ENCODE data around the gene CDRT4.

The CDRT4 gene

DNA sequence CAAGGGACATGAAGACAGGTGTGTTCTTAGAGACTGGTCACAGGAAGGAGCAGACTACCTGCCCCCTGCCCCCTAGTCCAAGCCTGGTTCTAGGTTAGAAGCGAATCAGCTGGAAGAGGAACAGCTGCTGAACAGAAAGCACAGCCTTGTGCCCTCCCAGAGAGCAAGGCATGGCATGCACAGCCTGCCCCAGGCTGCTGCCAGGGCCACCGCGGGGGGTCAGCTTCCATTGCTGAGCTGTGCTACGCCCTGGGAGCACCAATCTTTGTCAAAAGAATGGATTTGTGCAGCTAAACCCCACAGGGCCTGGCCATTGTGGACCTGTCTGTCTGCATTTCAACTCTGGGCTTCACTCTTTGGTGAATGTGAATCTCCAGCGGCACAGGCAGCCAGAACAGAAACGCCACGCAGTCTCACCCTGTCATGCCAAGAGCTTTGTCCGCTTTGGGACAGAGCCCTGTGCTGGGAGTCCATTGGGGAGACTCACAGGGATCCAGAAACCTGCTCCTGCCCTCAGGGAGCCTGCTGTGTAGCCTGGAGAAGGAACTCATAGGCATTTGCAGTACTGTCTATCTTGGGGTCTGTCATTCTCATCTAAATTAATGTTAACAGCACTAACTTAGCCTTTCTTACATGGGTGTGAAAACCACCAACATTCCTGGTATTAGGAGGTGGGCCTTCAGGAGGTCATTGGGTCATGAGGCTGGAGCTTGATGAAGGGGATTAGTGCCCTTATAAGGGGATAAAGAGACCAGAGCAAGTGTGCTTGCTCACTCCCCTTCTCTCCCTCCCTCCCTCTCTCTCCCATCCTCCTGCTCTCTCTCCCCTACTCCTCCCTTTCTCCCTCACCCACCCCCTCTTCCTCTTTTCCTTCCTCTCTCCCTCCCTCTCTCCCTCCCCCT lies 25.6 kb upstream of the CDRT4 start:
- DNase-seq, result no peak

GRCh38 chr17:15492186-15492585 lies 24.8 kb upstream of the CDRT4 start:
- DNase-seq, result no peak

- DNase-seq, result no peak
These were observed 23.3 kb upstream of the CDRT4 start for GRCh38 chr17:15490634-15491261.

DNA sequence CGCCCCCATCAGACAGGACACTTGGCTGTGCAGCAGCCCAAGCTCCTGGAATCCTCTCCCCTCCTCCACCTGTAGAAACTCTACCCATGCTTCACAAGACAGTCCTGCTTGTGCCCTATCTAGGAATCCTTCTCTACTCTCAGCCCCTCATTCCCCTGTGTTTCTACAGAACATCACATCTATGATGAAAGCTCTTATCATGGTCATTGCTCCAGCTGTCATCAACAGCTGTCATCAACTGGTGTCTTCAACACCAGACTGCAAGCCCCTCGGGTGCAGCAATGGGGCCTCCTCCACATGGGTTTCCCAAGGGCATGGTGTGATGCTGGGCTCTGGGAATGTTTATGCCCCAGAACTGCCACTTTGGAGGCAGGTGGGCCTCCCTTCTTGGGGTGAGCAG lies 21.1 kb upstream of the CDRT4 start:
- no peak for DNase-seq

DNA sequence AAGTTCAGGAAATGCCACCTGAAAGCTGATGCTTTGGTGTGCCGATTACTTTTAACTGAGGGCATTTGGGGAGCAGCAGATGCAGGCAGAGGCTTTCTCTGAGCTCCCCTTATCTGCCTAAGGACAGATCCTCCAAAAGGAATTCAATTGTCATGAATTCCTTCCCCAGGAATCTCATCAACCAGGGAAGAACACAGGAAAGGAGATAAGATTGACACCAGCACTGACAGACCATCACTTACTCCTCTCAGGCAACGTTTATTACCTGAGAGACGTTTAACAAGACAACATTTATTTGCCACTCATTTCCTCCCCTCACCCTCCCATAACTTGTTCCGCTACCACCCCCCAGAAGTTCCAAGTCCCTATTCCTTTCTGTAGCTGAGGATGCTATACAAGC lies 17.6 kb upstream of the CDRT4 start:
- DNase-seq, result no peak

GRCh38 chr17:15483431-15483830 lies 16.0 kb upstream of the CDRT4 start:
- no peak for DNase-seq

DNA sequence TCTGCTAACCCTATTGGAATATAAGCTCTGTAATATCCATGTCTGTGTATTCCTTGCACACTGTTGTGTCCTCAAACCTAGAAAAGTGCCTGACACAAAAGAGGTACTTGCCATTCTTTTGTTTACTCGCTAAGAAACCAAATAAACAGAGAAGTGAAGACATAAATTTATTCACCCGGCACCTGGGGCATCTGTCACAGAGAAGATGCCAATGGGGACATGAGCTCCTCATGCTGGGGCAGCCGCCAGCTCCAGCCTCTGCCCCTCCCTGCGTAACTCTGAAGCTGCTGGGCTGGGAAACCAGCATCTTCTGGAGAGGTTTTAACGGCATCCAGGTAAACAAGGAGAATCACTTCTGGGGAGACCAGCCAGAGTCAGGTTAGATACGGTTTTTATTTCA lies 15.1 kb upstream of the CDRT4 start:
- no peak for DNase-seq

DNA sequence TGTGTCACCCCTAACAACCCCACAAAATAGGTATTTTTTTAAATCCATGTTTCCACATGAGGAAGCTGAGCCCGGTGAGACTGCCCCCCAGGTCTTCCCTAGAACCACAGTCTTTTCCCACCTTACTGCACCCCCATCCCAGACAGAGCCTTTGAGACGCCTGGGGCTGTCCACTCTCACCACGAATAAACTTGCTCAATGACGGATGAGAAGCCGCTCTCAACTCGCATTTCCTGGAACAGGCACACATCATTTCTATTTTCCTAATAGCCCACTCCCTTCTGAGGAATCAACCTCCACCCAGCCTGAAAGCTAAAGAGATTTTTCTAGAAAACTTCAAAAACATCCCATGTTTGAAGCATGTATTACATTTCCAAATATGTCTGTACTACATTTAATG lies 14.1 kb upstream of the CDRT4 start:
- DNase-seq, result no peak

GRCh38 chr17:15480204-15480603 lies 12.8 kb upstream of the CDRT4 start:
- DNase-seq, result no peak

DNA sequence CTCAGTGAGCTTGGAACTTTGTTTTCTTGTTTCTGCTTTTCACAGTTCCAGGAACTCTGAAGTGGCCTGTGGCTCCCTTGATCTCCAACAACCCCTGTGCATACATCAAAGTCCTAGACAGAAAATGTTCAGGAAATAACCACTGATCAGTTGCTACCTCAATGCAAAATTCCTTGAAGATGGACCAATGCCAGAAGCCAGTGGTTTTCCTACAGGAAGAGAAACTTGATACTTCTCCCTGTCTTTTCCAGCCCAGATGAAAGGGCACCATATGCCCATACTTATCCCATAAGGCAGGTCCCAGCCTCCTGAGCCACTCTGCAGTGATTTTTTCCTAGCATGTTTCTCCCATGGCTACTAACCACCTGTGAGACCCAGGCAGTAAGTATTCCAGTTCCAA lies 12.3 kb upstream of the CDRT4 start:
- no peak for DNase-seq

- no peak for DNase-seq
These were observed 11.4 kb upstream of the CDRT4 start for GRCh38 chr17:15478845-15479244.

GRCh38 chr17:15475631-15476354 lies 8.4 kb upstream of the CDRT4 start:
- DNase-seq, result no peak

GRCh38 chr17:15472891-15473290 lies 5.5 kb upstream of the CDRT4 start:
- DNase-seq, result no peak

DNA sequence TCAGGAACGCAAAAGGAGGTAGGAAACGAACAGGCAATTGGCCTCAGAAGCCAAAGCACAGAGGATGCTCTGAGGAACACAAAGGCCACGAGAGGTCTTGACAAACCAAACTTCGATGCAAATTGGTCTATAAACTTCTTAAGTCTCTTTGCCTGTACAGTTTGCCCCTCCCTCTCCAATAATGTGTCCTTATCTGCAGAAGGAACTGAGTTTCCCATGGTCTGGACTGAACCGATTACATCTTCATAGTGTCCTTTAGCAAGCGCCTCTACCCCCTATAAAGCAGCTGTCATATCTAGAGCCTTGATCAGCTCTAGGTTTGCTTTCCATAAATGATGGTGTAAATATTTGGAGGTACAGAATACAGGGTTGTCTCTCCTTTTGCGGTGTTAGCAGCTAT lies 3.1 kb upstream of the CDRT4 start:
- DNase-seq, result no peak

GRCh38 chr17:15469260-15469659 lies 1.8 kb upstream of the CDRT4 start:
- no peak for DNase-seq

- DNase-seq, result no peak
These were observed 705 bp upstream of the CDRT4 start for GRCh38 chr17:15468126-15468525.

GRCh38 chr17:15466131-15466530 lies 1.3 kb downstream of the CDRT4 start:
- DNase-seq, result no peak

- no peak for DNase-seq
These were observed 2.2 kb downstream of the CDRT4 start for GRCh38 chr17:15465045-15465701.

DNA sequence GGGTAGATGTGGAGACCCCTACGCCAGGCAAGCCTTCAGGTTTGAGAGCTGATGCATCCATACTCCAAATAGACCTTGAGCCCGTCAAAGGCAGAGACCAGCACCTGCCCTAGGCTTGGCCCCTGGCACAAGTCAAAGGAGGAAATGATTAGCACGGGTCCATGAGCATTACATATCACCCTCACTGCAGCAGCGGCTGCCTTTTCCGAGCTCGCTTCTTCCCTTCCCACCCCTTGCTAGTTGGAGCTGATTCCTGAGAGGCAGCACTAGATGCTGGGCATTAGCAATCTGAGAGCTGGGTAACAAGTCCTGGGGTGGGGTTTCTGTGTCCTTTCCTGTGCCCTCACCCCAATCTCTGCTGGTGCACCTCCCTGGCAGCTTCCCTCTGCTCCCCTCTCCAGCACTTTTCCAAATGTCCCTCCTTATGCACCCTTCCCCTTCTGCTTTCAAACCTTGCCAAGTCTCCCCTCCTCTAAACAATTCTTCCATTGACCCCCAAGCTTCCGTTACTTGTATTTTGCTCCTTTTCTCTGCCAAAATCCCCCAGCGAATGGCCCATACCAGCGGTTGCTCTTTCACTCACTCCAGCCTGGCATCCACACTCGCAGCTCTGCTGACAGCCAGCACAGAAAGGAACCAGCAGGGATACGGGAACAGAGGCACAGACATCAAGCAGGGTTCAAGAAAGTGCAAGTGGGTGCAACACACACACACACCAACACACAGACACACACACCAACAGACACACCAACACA lies 3.0 kb downstream of the CDRT4 start:
- no peak for DNase-seq

DNA sequence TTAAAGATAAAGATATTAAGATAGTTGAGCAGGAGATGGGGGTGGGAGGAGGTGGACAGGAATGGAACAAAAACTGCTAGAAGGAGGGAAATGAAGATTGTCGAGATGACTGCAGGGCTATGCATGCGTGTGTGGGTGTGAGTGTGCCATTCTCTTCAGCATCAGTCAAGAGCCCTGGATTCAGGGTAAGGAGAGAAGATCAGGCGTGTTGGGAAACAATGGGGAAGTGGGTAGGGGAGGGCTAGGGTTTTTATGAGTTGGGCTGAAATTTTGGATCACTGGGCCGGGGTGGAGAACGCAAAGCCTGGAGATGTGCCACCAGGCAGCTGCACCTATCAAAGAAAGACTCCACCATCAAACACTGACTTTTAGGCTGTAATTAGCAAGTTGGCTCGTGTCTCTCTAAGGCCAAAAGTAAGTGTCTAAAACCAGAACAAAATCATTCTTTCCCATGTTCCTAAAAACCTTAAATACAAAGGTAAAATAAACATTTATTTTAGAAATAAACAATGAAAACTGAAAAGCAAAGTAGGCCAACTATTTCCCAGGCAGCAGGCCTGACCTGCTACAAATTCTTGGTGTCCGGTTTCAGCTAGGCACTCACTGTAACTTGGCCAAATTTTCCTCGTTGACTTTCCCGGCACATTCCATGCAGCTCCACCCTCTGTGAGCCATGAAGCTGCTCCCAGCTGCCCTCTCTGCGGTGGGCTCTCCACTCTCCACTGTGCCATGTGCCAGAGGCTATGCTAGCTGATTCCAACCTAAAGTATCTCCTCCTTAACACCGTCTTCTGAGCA lies 4.2 kb downstream of the CDRT4 start:
- DNase-seq, result no peak

DNA sequence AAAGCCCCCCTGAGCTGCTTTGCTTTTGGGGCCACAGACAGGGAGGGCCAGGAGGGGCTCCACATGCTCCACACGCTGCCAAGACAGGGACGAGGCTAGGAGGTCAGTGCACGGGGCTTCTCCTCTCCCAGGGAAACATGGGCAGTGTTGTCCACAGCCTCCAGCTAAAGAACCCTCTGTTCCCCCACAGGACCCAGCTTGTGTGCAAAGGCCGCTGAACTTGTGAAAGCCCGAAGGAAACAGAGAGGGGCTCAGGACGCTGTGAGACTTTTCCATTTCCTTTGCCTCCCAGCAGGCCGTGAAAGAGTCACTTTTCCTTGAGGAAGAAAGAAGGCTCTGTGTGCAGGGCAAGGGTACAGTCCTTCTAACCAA lies 9.7 kb downstream of the CDRT4 start:
- no peak for DNase-seq
